NT2/D1 (cell line): Measurements from ENCODE around the gene B3GNT2.

Experiments
- SUZ12 ChIP-seq: IDR thresholded peaks from 2 replicates; pipeline ENCODE4 v1.6.1; 2011; ENCODE audit not compliant: insufficient read length, insufficient read depth; ENCODE audit errors: extremely low read depth
- YY1 ChIP-seq: IDR thresholded peaks from 2 replicates; pipeline ENCODE4 v1.6.1; 2011; ENCODE audit not compliant: insufficient read length, insufficient read depth
- ZNF274 ChIP-seq: IDR thresholded peaks from 2 replicates; pipeline ENCODE4 v1.6.1; 2011; ENCODE audit warnings: mild to moderate bottlenecking, low read depth, low read length

- TF ChIP-seq YY1 (no peak), ZNF274 (no peak), SUZ12 (no peak)
Measured at GRCh38 chr2:62209427-62209991, 13.6 kb downstream of the B3GNT2 start.
